Left ventricle myocardium inferior (tissue), 1 donor: Measurements from ENCODE around the gene SLC12A5. TPM values are rescaled to one million over a fixed set of nuclear protein-coding genes. Genes with fewer than 3 reads are reported as not detected.

Source experiments
- DNase-seq: peaks from one replicate; pipeline ENCODE4 v3.0.0-alpha.2; 2020
- H3K27ac ChIP-seq: fragments of 200-600 bp; replicated peaks from 2 replicates; pipeline ENCODE4 v1.8.0; 2021
- H3K27me3 ChIP-seq: fragments of 200-600 bp; 2 replicates; pipeline ENCODE4 v1.8.0; 2021; ENCODE audit warnings: low read depth
- H3K36me3 ChIP-seq: fragments of 200-600 bp; 2 replicates; pipeline ENCODE4 v1.8.0; 2021
- H3K4me1 ChIP-seq: fragments of 200-600 bp; 2 replicates; pipeline ENCODE4 v1.8.0; 2021
- H3K4me3 ChIP-seq: fragments of 200-600 bp; 2 replicates; pipeline ENCODE4 v1.8.0; 2021; ENCODE audit warnings: mild to moderate bottlenecking, moderate library complexity
- H3K9me3 ChIP-seq: fragments of 200-600 bp; replicated peaks from 2 replicates; pipeline ENCODE4 v1.8.0; 2021
- intact Hi-C: fragments of 100-400 bp; cut with micrococcal nuclease; formaldehyde crosslinking; loops from one replicate; pipeline ENCODE4 v1.11.0; 2022
- total RNA-seq: library from RNA; stranded (reverse); fragmentation: NEBNext Ultra II Directional; extraction: Animal tissue kit (Norgen Biotek cat#: 25700); gene quantifications from one replicate; pipeline ENCODE4 v1.2.1, GENCODE V29; 2021
- TF ChIP-seq, protein P1 (sequence below): fragments of 200-600 bp; IDR thresholded peaks from 2 replicates; pipeline ENCODE4 v1.8.0; 2021; ENCODE audit warnings: antibody characterized with exemption, mild to moderate bottlenecking, borderline replicate concordance
- donor health status: DM: no; HTN: yes; CAD: no; lungs with severe emphysema.

Gene SLC12A5
- total RNA-seq, 1 donor from 2014 or later = not detected

- intact Hi-C loops = no loop called here
Observed at GRCh38 chr20:46062151-46062550, 33.1 kb downstream of the SLC12A5 start.

GRCh38 chr20:46062621-46063020 is 33.6 kb downstream of the SLC12A5 start:
- H3K4me1 ChIP-seq = peaks cover 46% of the 10 kb centered on the region
- H3K36me3 ChIP-seq = peaks cover 81% of the 10 kb centered on the region
- TF ChIP-seq, protein P1, sequence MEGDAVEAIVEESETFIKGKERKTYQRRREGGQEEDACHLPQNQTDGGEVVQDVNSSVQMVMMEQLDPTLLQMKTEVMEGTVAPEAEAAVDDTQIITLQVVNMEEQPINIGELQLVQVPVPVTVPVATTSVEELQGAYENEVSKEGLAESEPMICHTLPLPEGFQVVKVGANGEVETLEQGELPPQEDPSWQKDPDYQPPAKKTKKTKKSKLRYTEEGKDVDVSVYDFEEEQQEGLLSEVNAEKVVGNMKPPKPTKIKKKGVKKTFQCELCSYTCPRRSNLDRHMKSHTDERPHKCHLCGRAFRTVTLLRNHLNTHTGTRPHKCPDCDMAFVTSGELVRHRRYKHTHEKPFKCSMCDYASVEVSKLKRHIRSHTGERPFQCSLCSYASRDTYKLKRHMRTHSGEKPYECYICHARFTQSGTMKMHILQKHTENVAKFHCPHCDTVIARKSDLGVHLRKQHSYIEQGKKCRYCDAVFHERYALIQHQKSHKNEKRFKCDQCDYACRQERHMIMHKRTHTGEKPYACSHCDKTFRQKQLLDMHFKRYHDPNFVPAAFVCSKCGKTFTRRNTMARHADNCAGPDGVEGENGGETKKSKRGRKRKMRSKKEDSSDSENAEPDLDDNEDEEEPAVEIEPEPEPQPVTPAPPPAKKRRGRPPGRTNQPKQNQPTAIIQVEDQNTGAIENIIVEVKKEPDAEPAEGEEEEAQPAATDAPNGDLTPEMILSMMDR = no peak
- no peak overlapping the region for H3K4me3 ChIP-seq
- no peaks in the 10 kb centered on the region for H3K9me3 ChIP-seq
- DNase-seq = no peak
- intact Hi-C loops = no loop called here
- H3K27me3 ChIP-seq = peaks cover 16% of the 10 kb centered on the region
- no peak overlapping the region for H3K27ac ChIP-seq

More at GRCh38 chr20:46062151-46062550, 33.1 kb downstream of the SLC12A5 start:
- H3K27me3 ChIP-seq = peaks cover 20% of the 10 kb centered on the region
- H3K9me3 ChIP-seq = no peaks in the 10 kb centered on the region
- no peak overlapping the region for H3K27ac ChIP-seq
- no peak for DNase-seq
- peaks cover 76% of the 10 kb centered on the region for H3K36me3 ChIP-seq
- H3K4me1 ChIP-seq = peaks cover 51% of the 10 kb centered on the region
- H3K4me3 ChIP-seq = no peak overlapping the region
- TF ChIP-seq, protein P1 = no peak

- H3K4me3 ChIP-seq = no peak overlapping the region
- H3K27me3 ChIP-seq = peaks cover 10% of the 10 kb centered on the region
- TF ChIP-seq, protein P1 = no peak
- no peaks in the 10 kb centered on the region for H3K9me3 ChIP-seq
- H3K4me1 ChIP-seq = peaks cover 41% of the 10 kb centered on the region
- no peak overlapping the region for H3K27ac ChIP-seq
- peaks cover 86% of the 10 kb centered on the region for H3K36me3 ChIP-seq
- DNase-seq = no peak
- intact Hi-C loops = no loop called here
Observed at GRCh38 chr20:46063151-46063550, 34.1 kb downstream of the SLC12A5 start.

DNA sequence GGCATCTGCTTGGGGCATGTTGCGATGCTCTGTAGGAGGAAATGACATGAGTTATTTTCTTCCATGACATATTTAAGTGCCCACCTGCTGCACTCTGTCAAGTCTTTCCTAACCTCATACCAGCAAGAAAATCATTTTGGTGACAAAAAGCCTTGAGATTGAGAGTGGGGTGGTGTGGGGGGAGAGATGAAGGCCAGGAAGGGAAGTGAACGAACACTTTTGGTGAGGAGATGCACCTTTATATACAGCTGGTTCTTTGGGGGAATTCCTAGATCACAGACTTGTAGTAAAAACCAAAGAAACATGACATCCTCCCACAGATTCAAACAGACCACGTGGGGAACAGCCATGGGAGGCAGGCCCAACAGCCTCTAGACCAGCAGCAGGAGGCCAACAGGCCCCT is 34.6 kb downstream of the SLC12A5 start:
- Histone ChIP-seq H3K4me1 (peaks cover 36% of the 10 kb centered on the region), H3K27me3 (peaks cover 5% of the 10 kb centered on the region)

DNA sequence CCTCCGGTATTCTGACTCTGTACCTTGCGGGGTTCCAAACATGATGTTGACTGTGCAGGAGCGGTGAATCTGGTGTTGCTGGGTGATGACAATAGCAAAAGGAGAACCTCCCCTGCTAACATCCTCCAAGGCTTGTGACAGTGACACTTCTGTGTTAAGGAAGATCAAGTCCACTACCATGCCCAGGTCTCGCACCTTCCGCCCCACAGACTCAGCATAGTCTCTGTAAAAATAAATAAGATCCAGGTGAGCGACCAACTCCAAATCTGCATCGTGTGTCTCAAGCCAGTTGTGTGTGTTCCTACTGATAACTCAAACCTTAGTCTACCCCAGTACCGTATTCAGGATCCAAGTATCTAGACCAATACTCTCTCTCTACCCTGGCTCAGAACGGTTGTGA is 36.0 kb downstream of the SLC12A5 start:
- TF ChIP-seq, protein P1 = no peak
- Histone ChIP-seq H3K9me3 (no peaks in the 10 kb centered on the region), H3K4me3 (no peak overlapping the region), H3K27ac (no peak overlapping the region), H3K27me3 (no peaks in the 10 kb centered on the region), H3K36me3 (peaks cover 100% of the 10 kb centered on the region), H3K4me1 (peaks cover 25% of the 10 kb centered on the region)
- intact Hi-C loops = no loop called here
- DNase-seq = no peak

More for the DNA sequence above, 34.6 kb downstream of the SLC12A5 start:
- intact Hi-C loops = no loop called here
- no peak for DNase-seq
- Histone ChIP-seq H3K4me3 (no peak overlapping the region), H3K36me3 (peaks cover 91% of the 10 kb centered on the region), H3K9me3 (no peaks in the 10 kb centered on the region), H3K27ac (no peak overlapping the region)
- TF ChIP-seq, protein P1 = no peak
